ENCODE measurements around the gene CENPT.

The CENPT gene

GRCh38 chr16:67805718-67806427 lies 41.6 kb downstream of the CENPT start:
- no peak for DNase-seq

GRCh38 chr16:67804853-67805542 lies 42.5 kb downstream of the CENPT start:
- DNase-seq = no peak

GRCh38 chr16:67803894-67804293 lies 43.6 kb downstream of the CENPT start:
- DNase-seq = no peak

GRCh38 chr16:67801883-67802282 lies 45.6 kb downstream of the CENPT start:
- no peak for DNase-seq

- no peak for DNase-seq
These were observed 46.3 kb downstream of the CENPT start for GRCh38 chr16:67801241-67801640.

- no peak for DNase-seq
These were observed 47.1 kb downstream of the CENPT start for GRCh38 chr16:67800338-67800926.

- DNase-seq = no peak
These were observed 51.3 kb downstream of the CENPT start for GRCh38 chr16:67796099-67796718.

GRCh38 chr16:67790071-67790470 lies 57.4 kb downstream of the CENPT start:
- DNase-seq = no peak

- no peak for DNase-seq
These were observed 61.0 kb downstream of the CENPT start for GRCh38 chr16:67786491-67786890.

GRCh38 chr16:67783353-67783725 lies 64.2 kb downstream of the CENPT start:
- DNase-seq = no peak

GRCh38 chr16:67782567-67783352 lies 64.7 kb downstream of the CENPT start:
- no peak for DNase-seq

GRCh38 chr16:67781565-67781921 lies 66.0 kb downstream of the CENPT start:
- no peak for DNase-seq

GRCh38 chr16:67780847-67781564 lies 66.5 kb downstream of the CENPT start:
- DNase-seq = no peak

- no peak for DNase-seq
These were observed 68.1 kb downstream of the CENPT start for GRCh38 chr16:67779256-67780014.

All from NCI-H1105 (cell line).